Testis (tissue), 5 donors: Measurements from ENCODE around the gene ZNF267. TPM values are rescaled to one million over a fixed set of nuclear protein-coding genes. Genes with fewer than 3 reads are reported as not detected.
"Not testable (repeated sequence)": the region's sequence is repeated elsewhere in the genome, so short reads cannot be mapped to it uniquely, and the experiment has no call there.

Experiments used
- DNase-seq: peaks from one replicate; pipeline ENCODE4 v3.0.0-alpha.2; 2019
- H3K27ac ChIP-seq, 2 donors: fragments of 200-600 bp; sonication (generic); one replicate each; pipeline ENCODE4 v1.5.1; 2019
- H3K27me3 ChIP-seq: fragments of 200-600 bp; sonication (generic); one replicate; pipeline ENCODE4 v1.5.1; 2019
- H3K36me3 ChIP-seq: fragments of 200-600 bp; sonication (generic); one replicate; pipeline ENCODE4 v1.5.1; 2017; ENCODE audit warnings: low read depth; ENCODE audit errors: missing control alignments
- H3K4me1 ChIP-seq: fragments of 200-600 bp; sonication (generic); one replicate; pipeline ENCODE4 v1.5.1; 2019
- H3K4me3 ChIP-seq, 2 donors: fragments of 200-600 bp; sonication (generic); one replicate each; pipeline ENCODE4 v1.5.1; 2017 to 2019
- H3K9me3 ChIP-seq: fragments of 200-600 bp; sonication (generic); one replicate; pipeline ENCODE4 v1.5.1; 2017
- CTCF ChIP-seq, 3 experiments: fragments of 450-650 bp in 2 of 3; fragments of 200-600 bp in 1 of 3; sonication (generic) in 1 of 3; IDR thresholded peaks; one replicate each; pipeline ENCODE4 v1.5.1; 2016 to 2019; ENCODE audit warnings: antibody characterized with exemption in 3 of 3, mild to moderate bottlenecking in 2 of 3, moderate library complexity in 1 of 3
- POLR2A ChIP-seq: fragments of 450-650 bp; IDR thresholded peaks from one replicate; pipeline ENCODE4 v1.6.1; 2017; ENCODE audit warnings: antibody characterized with exemption, mild to moderate bottlenecking, moderate library complexity
- WGBS, 2 donors: methylation state at CpG; one replicate each; pipeline ENCODE4 v1.1.5; 2018; 5-methylcytosine and 5-hydroxymethylcytosine counted together
- intact Hi-C: fragments of 100-400 bp; cut with DNase I; formaldehyde crosslinking; loops from one replicate; pipeline ENCODE4 v1.15.1; 2023; ENCODE audit warnings: low total_unique reads
- long read RNA-seq, 2 donors: transcript quantifications; one replicate each; lab custom pipeline, GENCODE V29; 2026
- polyA plus RNA-seq: library from polyadenylated mRNA; stranded (reverse); fragments of 350-450 nt; fragmentation: Illumina TruSeq; extraction: RNeasy Lipid Tissue Mini Kit (QIAGEN cat#74804); gene quantifications from one replicate; pipeline ENCODE4 v1.2.3, GENCODE V29; 2014; ENCODE audit warnings: low read depth, low replicate concordance; ENCODE audit not compliant: insufficient read depth
- total RNA-seq, 2 donors: library from RNA; depleted of rRNA; stranded (reverse); fragments of >200 nt; gene quantifications; one replicate each; pipeline ENCODE4 v1.2.3, GENCODE V29; 2016

Gene ZNF267
- total RNA-seq (10 to 100 TPM; 17.8 to 18.7 TPM), polyA plus RNA-seq (4.6 TPM)
- long read RNA-seq, donor 1, full-length matches to known transcripts = 5 of 5 reads
- long read RNA-seq, donor 1, partial matches to known transcripts = 0 of 5 reads
- long read RNA-seq, donor 1, other reads (novel, unspliced or antisense) = 0 of 5 reads
- long read RNA-seq, donor 2, full-length matches to known transcripts = 4 of 4 reads
- long read RNA-seq, donor 2, partial matches to known transcripts = 0 of 4 reads
- long read RNA-seq, donor 2, other reads (novel, unspliced or antisense) = 0 of 4 reads

DNA sequence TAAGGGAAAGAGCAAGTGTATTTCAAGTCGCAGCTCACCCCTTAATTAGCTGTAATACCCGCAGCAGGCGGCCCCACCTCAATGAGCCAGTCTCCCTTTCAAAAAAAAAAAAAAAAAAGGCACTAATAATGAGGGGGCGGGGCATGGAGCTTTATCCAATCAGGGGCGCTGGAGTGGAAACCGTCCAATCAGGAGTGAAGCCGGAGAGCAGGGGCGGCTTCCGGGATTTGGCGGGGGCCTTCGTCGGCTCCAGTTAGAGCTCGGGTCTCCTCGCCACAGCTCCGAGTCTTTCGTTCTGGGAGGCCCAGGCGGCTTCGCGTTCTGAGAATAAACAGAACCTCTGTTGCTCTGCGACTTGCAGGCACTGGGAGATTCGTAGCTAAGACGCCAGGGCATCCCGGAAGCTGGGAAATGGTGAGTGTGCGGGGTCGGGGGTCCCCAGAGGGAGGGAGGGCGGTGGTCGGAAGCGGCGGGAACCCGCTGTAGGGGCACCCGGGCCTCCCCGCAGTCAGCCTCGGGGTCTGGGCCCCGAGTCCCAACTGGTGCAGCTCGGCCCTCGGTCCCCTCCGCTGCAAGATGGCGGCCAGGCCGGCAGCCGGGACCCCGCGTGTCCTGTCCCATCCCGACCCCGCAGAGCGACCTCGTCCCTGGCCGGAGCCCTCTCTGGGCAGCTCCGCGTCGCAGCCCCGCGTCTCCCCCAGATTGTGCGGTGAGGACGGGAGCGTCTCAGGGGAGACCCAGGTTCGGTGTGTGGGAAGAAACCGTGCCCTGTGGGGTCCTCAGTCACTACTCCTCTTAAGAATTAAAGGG is at the start of gene ZNF267:
TSS of gene ZNF267 (plus strand) at position 252 of the 810 bp plus-strand sequence. CDS start at position 412, 160 bp downstream.
- Histone ChIP-seq H3K9me3 (no peaks in the 10 kb centered on the region), H3K27ac (peak within 1 kb of the TSS; percentile 86 to 89), H3K4me1 (peaks cover 13% of the 10 kb centered on the region), H3K36me3 (no peaks in the 10 kb centered on the region), H3K4me3 (peak within 1 kb of the TSS; percentile 82 to 90), H3K27me3 (no peaks in the 10 kb centered on the region)
- intact Hi-C loops = loop anchor here (10.0 kb wide), 1 partner anchor 689 kb away; the partner anchor contains the start of gene FUS
- peak; percentile 98 for DNase-seq
- 0 to 1% methylated on average over 16 to 49 of the region's 57 CpGs for WGBS, 2 donors
- TF ChIP-seq CTCF (IDR thresholded peaks at IDR 0.05) (peak in 1 of 3 experiments; percentile 0), POLR2A (peak; percentile 61)

- TF ChIP-seq POLR2A (no peak), CTCF (IDR thresholded peaks at IDR 0.05) (no peak)
- no peaks in the 10 kb centered on the region for H3K4me1 ChIP-seq
- H3K27ac ChIP-seq = no peak overlapping the region
- H3K27me3 ChIP-seq = no peaks in the 10 kb centered on the region
- 66 to 69% methylated on average over 3 of the region's 3 CpGs for WGBS, 2 donors
- intact Hi-C loops = no loop called here
- no peaks in the 10 kb centered on the region for H3K9me3 ChIP-seq
- no peak for DNase-seq
- no peaks in the 10 kb centered on the region for H3K36me3 ChIP-seq
- H3K4me3 ChIP-seq = no peak overlapping the region
Measured at GRCh38 chr16:31833047-31833446, 40.6 kb upstream of the ZNF267 start.

- H3K4me3 ChIP-seq, H3K27ac ChIP-seq, H3K36me3 ChIP-seq, H3K9me3 ChIP-seq, H3K27me3 ChIP-seq, H3K4me1 ChIP-seq, DNase-seq, intact Hi-C loops: not testable (repeated sequence)
- WGBS, 2 donors = 73% methylated on average over 18 of the region's 31 CpGs; no CpG with 5 or more reads in 1 of the 2 donors
Measured at GRCh38 chr16:31836396-31836795, 37.2 kb upstream of the ZNF267 start.

GRCh38 chr16:31842864-31843263 is 30.7 kb upstream of the ZNF267 start:
- DNase-seq = no peak
- no peaks in the 10 kb centered on the region for H3K4me1 ChIP-seq
- H3K4me3 ChIP-seq = no peak overlapping the region
- no peaks in the 10 kb centered on the region for H3K27me3 ChIP-seq
- TF ChIP-seq CTCF (IDR thresholded peaks at IDR 0.05) = no peak
- no peaks in the 10 kb centered on the region for H3K9me3 ChIP-seq
- no peak overlapping the region for H3K27ac ChIP-seq
- 62 to 68% methylated on average over 7 of the region's 7 CpGs for WGBS, 2 donors
- no peaks in the 10 kb centered on the region for H3K36me3 ChIP-seq
- intact Hi-C loops = no loop called here

DNA sequence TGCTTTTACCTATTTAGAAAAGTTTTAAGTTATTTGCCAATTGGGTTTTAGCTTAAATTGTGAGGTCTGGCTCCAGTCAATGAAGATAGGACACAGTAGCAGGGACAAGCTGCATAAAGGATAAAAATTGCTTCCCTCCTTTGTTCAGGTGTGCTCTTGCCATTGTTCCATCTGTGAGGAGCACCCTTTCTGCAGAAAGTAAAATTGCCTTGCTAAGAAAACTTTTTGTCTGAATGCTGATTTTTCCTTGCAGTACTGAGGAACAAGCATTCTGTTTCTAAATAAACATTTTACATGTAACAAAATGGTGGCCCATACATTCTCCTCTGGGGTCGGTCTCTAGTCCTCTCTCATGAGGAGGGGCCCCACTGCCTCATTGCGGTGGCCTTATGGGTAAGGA is 25.0 kb upstream of the ZNF267 start:
- H3K4me3 ChIP-seq, H3K27ac ChIP-seq, H3K36me3 ChIP-seq, H3K4me1 ChIP-seq, H3K9me3 ChIP-seq, intact Hi-C loops, DNase-seq, H3K27me3 ChIP-seq: not testable (repeated sequence)
- WGBS, 2 donors = 81 to 93% methylated on average over 2 of the region's 2 CpGs
